HFFc6 (cell line): ENCODE results near the gene SOX6. TPM values are rescaled to one million over a fixed set of nuclear protein-coding genes. Genes with fewer than 3 reads are reported as not detected.

ENCODE experiments used
- DNase-seq: peaks from one replicate; pipeline ENCODE4 v3.0.0-alpha.2; 2018
- H3K27ac Mint-ChIP-seq: 2 replicates; pipeline ENCODE4 v1.8.0; 2020; ENCODE audit warnings: mild to moderate bottlenecking, mixed read lengths
- H3K27me3 Mint-ChIP-seq: 2 replicates; pipeline ENCODE4 v1.8.0; 2021; ENCODE audit warnings: mild to moderate bottlenecking, moderate library complexity, mixed read lengths; ENCODE audit not compliant: insufficient read depth
- H3K36me3 Mint-ChIP-seq: 2 replicates; pipeline ENCODE4 v1.8.0; 2021; ENCODE audit warnings: low read depth, mixed read lengths
- H3K4me1 Mint-ChIP-seq: 2 replicates; pipeline ENCODE4 v1.8.0; 2020; ENCODE audit warnings: low read depth, mixed read lengths
- H3K4me3 Mint-ChIP-seq: 2 replicates; pipeline ENCODE4 v1.8.0; 2020; ENCODE audit warnings: mild to moderate bottlenecking, moderate library complexity, mixed read lengths
- H3K9me3 Mint-ChIP-seq: 2 replicates; pipeline ENCODE4 v1.8.0; 2020; ENCODE audit warnings: mild to moderate bottlenecking, mixed read lengths
- total RNA-seq, 6 experiments: library from RNA; stranded (reverse); fragmentation: NEBNext Ultra II Directional; extraction: Animal tissue kit (Norgen Biotek cat#: 25700); gene quantifications; 2 replicates in 1 of 6; 3 replicates in 5 of 6; pipeline ENCODE4 v1.2.3, GENCODE V29; 2021
- TF ChIP-seq, protein P1 (sequence below): fragments of 200-600 bp; sonication (generic); IDR thresholded peaks from 2 replicates; pipeline ENCODE4 v1.5.0; 2021; ENCODE audit warnings: antibody characterized with exemption, mild to moderate bottlenecking

Gene SOX6
- total RNA-seq, 6 experiments from 2014 or later, result 0.66 to 6.5 (median 1.4) TPM

DNA sequence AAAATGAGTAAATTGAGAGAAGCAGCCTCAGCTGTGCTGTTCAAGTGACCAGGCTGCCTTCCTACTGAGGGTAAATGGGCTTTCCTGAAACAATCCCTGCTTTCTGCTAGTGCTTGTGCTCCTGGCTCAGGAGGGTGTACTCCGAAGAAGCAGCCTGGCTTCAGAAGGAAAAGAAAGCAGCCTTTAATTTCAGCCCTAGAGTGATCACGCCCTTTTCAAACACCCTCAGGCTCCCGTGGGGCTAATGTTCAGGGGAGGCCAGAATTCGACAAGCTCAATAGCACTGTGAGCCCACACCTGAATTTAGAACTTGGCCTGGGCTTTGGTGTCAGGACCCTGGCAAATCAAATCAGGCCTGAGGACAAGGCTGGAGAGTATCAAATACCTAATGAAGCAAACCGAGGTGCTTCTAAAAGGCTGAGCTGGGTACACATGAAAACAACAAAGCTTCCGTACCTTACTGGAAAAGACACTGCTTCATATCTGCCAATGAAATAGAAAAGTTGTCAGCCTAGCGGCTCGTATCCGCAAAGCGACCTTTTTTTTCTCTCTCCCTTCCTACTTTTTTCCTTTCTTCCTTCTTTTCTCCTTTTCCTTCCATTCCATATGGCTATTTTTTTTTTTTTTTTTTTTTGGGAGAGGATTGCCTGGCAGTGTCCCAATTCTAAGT, 387.8 kb downstream of the SOX6 start:
- no peak for DNase-seq
- H3K4me1 Mint-ChIP-seq, result peaks cover 36% of the 10 kb centered on the region
- peak overlapping the region; percentile 71; the same call in 1 of the 2 replicates for H3K4me3 Mint-ChIP-seq
- TF ChIP-seq, protein P1, sequence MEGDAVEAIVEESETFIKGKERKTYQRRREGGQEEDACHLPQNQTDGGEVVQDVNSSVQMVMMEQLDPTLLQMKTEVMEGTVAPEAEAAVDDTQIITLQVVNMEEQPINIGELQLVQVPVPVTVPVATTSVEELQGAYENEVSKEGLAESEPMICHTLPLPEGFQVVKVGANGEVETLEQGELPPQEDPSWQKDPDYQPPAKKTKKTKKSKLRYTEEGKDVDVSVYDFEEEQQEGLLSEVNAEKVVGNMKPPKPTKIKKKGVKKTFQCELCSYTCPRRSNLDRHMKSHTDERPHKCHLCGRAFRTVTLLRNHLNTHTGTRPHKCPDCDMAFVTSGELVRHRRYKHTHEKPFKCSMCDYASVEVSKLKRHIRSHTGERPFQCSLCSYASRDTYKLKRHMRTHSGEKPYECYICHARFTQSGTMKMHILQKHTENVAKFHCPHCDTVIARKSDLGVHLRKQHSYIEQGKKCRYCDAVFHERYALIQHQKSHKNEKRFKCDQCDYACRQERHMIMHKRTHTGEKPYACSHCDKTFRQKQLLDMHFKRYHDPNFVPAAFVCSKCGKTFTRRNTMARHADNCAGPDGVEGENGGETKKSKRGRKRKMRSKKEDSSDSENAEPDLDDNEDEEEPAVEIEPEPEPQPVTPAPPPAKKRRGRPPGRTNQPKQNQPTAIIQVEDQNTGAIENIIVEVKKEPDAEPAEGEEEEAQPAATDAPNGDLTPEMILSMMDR, result no peak
- H3K27ac Mint-ChIP-seq, result peak overlapping the region; percentile 93
- H3K9me3 Mint-ChIP-seq, result no peaks in the 10 kb centered on the region
- H3K36me3 Mint-ChIP-seq, result no peaks in the 10 kb centered on the region
- no peaks in the 10 kb centered on the region; the same call in 1 of the 2 replicates for H3K27me3 Mint-ChIP-seq

DNA sequence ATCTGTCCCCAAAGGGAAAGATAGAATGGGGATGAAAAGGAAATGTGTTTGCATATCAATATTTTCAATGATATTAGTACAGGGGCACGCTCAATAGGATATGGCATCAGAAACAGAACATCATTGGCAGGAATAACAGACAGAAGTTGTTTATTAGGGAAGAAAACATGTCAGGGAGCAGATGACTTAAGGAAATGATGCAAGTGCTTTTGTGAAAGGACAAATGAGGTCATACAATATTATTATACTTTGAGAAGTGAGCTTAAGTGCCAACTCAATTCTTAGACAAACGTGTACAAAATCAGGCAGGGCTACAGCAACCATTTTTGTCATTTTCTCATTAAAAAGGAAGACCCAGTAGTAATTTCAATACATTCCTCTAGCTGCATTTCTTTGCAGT, 388.4 kb downstream of the SOX6 start:
- TF ChIP-seq, protein P1, result no peak
- Mint-ChIP-seq H3K9me3 (no peaks in the 10 kb centered on the region), H3K27me3 (no peaks in the 10 kb centered on the region; the same call in 1 of the 2 replicates), H3K4me3 (no peak overlapping the region), H3K27ac (peak overlapping the region; percentile 14), H3K4me1 (peaks cover 36% of the 10 kb centered on the region), H3K36me3 (no peaks in the 10 kb centered on the region)
- no peak for DNase-seq

DNA sequence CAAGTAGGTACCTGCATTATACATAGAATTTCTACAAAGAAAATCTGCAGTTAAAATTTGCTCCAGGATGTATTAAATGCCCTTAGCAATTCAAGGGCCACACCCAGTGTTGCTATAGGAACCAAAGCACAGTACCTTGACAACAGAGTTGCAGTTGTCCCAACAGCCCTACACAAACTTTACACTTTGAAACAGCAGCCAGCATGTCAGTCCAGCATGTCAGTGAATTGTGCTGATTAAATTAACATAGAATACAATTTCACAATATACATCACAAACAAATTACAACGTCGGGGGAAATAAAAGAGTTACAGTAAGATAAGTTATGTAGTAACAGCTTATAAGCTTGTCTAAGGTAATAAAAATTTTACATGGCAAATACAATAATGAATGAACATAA, 389.2 kb downstream of the SOX6 start:
- Mint-ChIP-seq H3K27ac (no peak overlapping the region), H3K9me3 (no peaks in the 10 kb centered on the region), H3K36me3 (no peaks in the 10 kb centered on the region), H3K4me3 (no peak overlapping the region), H3K4me1 (peaks cover 36% of the 10 kb centered on the region), H3K27me3 (no peaks in the 10 kb centered on the region; the same call in 1 of the 2 replicates)
- TF ChIP-seq, protein P1, result no peak
- no peak for DNase-seq

DNA sequence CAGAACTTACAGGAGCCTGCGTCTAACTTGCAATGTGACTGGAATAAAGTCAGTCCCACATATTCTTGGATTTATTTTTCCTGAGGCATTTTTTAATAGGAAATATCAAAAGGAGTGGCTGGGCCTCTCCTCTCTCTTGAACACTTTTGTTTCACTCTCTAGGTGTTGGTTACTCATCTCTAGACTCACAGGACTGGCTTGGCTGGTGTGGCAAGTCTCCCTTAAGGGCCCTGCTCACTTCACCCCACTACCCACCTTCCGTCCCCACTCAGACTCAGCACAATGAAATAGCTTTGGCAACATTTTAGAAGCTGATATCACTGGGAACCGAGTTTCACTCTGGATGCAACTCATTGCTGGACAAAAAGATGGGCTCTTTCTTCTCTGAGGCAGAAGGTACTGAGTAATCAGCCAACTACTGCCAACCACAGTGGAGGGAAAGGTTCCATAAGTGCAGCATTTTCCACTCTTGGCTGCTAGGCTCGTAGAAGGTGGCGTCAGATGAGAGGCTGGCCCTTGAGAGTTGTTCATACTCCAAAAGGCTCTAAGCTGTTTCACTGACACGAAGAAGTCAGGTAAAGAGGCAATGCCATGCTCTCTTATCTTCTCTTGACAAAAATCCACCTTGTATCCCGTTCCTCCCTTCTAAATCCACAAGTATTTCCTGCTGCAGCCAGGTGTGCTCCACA, 390.6 kb downstream of the SOX6 start:
- DNase-seq, result no peak
- TF ChIP-seq, protein P1, result no peak
- no peaks in the 10 kb centered on the region; the same call in none of the 2 replicates for H3K27me3 Mint-ChIP-seq
- peaks cover 32% of the 10 kb centered on the region for H3K4me1 Mint-ChIP-seq
- H3K9me3 Mint-ChIP-seq, result no peaks in the 10 kb centered on the region
- no peaks in the 10 kb centered on the region for H3K36me3 Mint-ChIP-seq
- no peak overlapping the region for H3K27ac Mint-ChIP-seq
- H3K4me3 Mint-ChIP-seq, result no peak overlapping the region

DNA sequence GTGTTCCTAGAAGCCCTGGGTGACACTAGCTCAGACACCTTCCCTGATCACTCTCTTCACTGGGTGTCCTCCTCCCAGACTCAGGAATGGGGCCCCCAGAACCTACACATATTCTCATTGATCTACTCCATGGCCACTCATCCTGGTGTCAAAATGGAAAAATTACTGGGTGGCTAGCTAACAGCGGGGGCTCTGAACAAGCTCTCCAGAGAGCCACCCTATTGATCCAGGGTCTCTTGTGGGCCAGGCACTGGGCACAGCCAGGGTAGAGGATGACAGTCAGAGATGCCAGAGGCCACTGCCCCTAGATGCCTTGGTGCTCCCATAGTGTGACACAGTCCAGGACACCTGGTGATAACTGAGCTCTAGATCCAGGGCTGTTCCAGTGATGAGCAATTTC, 393.1 kb downstream of the SOX6 start:
- DNase-seq, result no peak
- H3K4me3 Mint-ChIP-seq, result no peak overlapping the region
- H3K27ac Mint-ChIP-seq, result no peak overlapping the region
- H3K36me3 Mint-ChIP-seq, result no peaks in the 10 kb centered on the region
- no peaks in the 10 kb centered on the region for H3K9me3 Mint-ChIP-seq
- TF ChIP-seq, protein P1, result no peak
- H3K4me1 Mint-ChIP-seq, result peaks cover 7% of the 10 kb centered on the region
- H3K27me3 Mint-ChIP-seq, result no peaks in the 10 kb centered on the region; the same call in none of the 2 replicates
